ENCODE data around the gene PSME3. TPM values are rescaled to one million over a fixed set of nuclear protein-coding genes. Genes with fewer than 3 reads are reported as not detected.

PSME3 gene
- total and polyA plus RNA-seq, 9 of the 15 experiments (the other 6 are each of a cell fraction or from before 2014, with no cell fraction given): 31.2 to 275 (median 141) TPM

DNA sequence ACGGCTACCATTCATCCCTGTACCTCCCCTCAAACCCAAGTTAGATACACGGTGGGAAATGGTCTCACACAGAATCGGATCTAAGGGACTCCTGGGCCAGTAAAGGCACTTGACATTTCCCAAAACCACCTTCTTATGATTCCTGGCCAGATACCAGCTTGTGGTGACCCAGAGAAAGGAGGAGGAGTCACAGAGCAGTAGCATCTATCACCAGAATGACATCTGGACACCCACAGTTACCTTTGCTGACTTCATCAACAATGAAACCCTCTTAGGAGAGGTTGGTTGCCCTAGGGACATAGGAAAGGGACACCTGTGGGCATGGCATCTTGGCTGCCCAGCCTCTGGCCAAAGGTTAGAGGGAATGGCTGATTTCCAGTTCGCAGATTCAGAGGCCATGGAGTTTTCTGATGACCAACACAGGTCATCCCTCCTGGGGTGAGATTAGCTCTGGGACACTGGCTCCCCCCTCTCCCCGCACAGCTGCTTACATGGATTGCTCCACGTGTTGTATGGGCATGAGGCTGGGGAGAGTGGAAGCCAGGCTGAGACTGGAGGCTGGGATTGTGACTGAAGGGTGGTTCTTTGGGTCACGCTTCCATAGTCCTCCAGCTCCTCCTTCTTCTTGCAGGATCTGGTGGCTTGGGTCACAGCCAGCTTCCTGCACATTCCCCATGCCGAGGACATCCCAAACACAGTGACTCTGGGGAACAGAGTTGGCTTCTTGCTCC is 16.4 kb downstream of the PSME3 start:
- no TSS peak for BruUV-seq (replicated peaks)
- POLR2A ChIA-PET: interaction anchor here (1.6 kb wide), 1 partner anchor 10 kb away, joined by 3 read pairs; no protein-coding TSS in a partner anchor
- Histone ChIP-seq H3K9me1 (ENCODE audit: control insufficient read depth, insufficient read depth, low read length) (no peaks in the 10 kb centered on the region), H3K9ac (ENCODE audit: insufficient read depth in 1 of 2, low read depth in 2 of 2, low read length in 2 of 2) (peak overlapping the region in 1 of 2 experiments; percentile 38; a peak in 2 of 4 replicates), H3K36me3 (ENCODE audit: control insufficient read depth, insufficient read depth, low read length) (peaks cover 13% of the 10 kb centered on the region), H3K4me2 (ENCODE audit: insufficient read depth, low read length) (no peak overlapping the region), H3K4me3 (no peak overlapping the region), H3K9me3 (replicated peaks; ENCODE audit: control insufficient read depth, insufficient read depth, low read depth, low read length) (no peaks in the 10 kb centered on the region), H3K4me1 (replicated peaks in 1 of 2; ENCODE audit: control insufficient read depth in 2 of 2, insufficient read depth in 2 of 2, low read length in 2 of 2) (peaks cover 3 to 12% of the 10 kb centered on the region in 2 experiments; a peak in 3 of 5 replicates), H3K27ac (ENCODE audit: extremely low read depth, low read depth, low read length) (no peak overlapping the region), H3K27me3 (ENCODE audit: control insufficient read depth in 2 of 2, insufficient read depth in 2 of 2, low read length in 2 of 2) (no peaks in the 10 kb centered on the region), H2AFZ (ENCODE audit: low read depth, low read length) (no peak overlapping the region), H3K79me2 (ENCODE audit: control insufficient read depth, insufficient read depth, low read length) (no peaks in the 10 kb centered on the region), H4K20me1 (replicated peaks; ENCODE audit: control insufficient read depth, insufficient read depth, low read length) (0 out of 2 replicates have a peak, but pooled peaks cover 2% of the 10 kb centered on the region)
- WGBS (ENCODE audit: insufficient coverage, low coverage, missing lambda C conversion rate): 4% methylated on average over 7 of the region's 8 CpGs
- in situ Hi-C loops (cut with MboI) (no loop called here), intact Hi-C loops (cut with micrococcal nuclease) (no loop called here)
- CTCF ChIA-PET (ENCODE audit: low intra/inter-chr PET ratio): no interaction called here
- DNase-seq (ENCODE audit: extremely low read depth in 1 of 4, low spot score in 3 of 4) (peak in 3 of 4 experiments; percentile 16 to 60 (median 57)), FAIRE-seq (peak; percentile 19), ATAC-seq (no peak; the same call in 2 of the 3 replicates)
- TF ChIP-seq DIDO1 (tag; IDR thresholded peaks at IDR 0.05; ENCODE audit: low read depth) (no peak), PYGO2 (tag; IDR thresholded peaks at IDR 0.05) (no peak), MEIS2 (IDR thresholded peaks at IDR 0.05; ENCODE audit: partially characterized antibody) (peak; percentile 65)
- TF ChIP-seq, protein P1, sequence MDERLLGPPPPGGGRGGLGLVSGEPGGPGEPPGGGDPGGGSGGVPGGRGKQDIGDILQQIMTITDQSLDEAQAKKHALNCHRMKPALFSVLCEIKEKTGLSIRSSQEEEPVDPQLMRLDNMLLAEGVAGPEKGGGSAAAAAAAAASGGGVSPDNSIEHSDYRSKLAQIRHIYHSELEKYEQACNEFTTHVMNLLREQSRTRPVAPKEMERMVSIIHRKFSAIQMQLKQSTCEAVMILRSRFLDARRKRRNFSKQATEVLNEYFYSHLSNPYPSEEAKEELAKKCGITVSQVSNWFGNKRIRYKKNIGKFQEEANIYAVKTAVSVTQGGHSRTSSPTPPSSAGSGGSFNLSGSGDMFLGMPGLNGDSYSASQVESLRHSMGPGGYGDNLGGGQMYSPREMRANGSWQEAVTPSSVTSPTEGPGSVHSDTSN (CRISPR knock-in tag; IDR thresholded peaks at IDR 0.05; ENCODE audit: low read depth): no peak
- TF ChIP-seq, protein P1 (tag; conservative IDR thresholded peaks at IDR 0.05; ENCODE audit: low read depth): peak; percentile 45; the same call in 1 of the 2 replicates
- TF ChIP-seq, protein P2, sequence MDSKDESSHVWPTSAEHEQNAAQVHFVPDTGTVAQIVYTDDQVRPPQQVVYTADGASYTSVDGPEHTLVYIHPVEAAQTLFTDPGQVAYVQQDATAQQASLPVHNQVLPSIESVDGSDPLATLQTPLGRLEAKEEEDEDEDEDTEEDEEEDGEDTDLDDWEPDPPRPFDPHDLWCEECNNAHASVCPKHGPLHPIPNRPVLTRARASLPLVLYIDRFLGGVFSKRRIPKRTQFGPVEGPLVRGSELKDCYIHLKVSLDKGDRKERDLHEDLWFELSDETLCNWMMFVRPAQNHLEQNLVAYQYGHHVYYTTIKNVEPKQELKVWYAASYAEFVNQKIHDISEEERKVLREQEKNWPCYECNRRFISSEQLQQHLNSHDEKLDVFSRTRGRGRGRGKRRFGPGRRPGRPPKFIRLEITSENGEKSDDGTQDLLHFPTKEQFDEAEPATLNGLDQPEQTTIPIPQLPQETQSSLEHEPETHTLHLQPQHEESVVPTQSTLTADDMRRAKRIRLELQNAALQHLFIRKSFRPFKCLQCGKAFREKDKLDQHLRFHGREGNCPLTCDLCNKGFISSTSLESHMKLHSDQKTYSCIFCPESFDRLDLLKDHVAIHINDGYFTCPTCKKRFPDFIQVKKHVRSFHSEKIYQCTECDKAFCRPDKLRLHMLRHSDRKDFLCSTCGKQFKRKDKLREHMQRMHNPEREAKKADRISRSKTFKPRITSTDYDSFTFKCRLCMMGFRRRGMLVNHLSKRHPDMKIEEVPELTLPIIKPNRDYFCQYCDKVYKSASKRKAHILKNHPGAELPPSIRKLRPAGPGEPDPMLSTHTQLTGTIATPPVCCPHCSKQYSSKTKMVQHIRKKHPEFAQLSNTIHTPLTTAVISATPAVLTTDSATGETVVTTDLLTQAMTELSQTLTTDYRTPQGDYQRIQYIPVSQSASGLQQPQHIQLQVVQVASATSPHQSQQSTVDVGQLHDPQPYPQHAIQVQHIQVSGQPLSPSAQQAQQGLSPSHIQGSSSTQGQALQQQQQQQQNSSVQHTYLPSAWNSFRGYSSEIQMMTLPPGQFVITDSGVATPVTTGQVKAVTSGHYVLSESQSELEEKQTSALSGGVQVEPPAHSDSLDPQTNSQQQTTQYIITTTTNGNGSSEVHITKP (IDR thresholded peaks at IDR 0.05; ENCODE audit: partially characterized antibody): peak; percentile 74
- TF ChIP-seq, protein P3, sequence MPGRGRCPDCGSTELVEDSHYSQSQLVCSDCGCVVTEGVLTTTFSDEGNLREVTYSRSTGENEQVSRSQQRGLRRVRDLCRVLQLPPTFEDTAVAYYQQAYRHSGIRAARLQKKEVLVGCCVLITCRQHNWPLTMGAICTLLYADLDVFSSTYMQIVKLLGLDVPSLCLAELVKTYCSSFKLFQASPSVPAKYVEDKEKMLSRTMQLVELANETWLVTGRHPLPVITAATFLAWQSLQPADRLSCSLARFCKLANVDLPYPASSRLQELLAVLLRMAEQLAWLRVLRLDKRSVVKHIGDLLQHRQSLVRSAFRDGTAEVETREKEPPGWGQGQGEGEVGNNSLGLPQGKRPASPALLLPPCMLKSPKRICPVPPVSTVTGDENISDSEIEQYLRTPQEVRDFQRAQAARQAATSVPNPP (IDR thresholded peaks at IDR 0.05; ENCODE audit: borderline replicate concordance, insufficient read depth, insufficient read length): no peak
- TF ChIP-seq, protein P4, sequence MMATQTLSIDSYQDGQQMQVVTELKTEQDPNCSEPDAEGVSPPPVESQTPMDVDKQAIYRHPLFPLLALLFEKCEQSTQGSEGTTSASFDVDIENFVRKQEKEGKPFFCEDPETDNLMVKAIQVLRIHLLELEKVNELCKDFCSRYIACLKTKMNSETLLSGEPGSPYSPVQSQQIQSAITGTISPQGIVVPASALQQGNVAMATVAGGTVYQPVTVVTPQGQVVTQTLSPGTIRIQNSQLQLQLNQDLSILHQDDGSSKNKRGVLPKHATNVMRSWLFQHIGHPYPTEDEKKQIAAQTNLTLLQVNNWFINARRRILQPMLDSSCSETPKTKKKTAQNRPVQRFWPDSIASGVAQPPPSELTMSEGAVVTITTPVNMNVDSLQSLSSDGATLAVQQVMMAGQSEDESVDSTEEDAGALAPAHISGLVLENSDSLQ (IDR thresholded peaks at IDR 0.05): peak; percentile 70

Measured in K562 (cell line).